GM19035 (cell line): ENCODE data around the gene DPT.

ENCODE experiments used
- ATAC-seq: cut with Tn5 transposase; IDR thresholded peaks from one replicate; pipeline ENCODE4 v1.9.1; 2021; ENCODE audit not compliant: unreplicated experiment

The DPT gene

DNA sequence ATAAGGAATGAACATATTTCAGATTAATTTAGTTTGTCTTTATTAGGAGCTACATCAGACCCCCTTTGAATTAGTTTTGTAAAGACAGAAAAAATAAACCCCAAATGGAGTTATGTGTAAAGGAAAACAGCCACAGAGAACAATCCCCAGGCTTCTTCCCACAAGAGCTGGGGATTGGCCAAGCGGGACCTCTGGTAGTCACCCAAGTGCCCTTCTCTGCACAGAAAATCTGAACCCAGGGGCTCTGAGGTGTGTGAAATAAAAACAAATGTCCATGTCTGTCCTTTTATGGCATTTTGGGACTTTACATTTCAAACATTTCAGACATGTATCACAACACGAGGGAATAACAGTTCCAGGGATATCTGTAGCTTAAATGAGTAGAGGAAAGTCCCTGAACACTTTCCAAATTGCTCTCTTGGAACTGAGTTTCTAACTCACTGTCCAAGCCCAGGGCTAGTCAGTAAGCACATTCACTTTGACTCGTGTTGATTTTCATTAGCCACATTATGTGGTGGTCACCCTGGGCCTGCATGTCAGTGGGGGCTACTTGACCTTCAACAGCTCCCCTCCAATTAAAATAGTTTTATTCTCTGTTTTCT lies 22.5 kb downstream of the DPT start:
- no peak for ATAC-seq

DNA sequence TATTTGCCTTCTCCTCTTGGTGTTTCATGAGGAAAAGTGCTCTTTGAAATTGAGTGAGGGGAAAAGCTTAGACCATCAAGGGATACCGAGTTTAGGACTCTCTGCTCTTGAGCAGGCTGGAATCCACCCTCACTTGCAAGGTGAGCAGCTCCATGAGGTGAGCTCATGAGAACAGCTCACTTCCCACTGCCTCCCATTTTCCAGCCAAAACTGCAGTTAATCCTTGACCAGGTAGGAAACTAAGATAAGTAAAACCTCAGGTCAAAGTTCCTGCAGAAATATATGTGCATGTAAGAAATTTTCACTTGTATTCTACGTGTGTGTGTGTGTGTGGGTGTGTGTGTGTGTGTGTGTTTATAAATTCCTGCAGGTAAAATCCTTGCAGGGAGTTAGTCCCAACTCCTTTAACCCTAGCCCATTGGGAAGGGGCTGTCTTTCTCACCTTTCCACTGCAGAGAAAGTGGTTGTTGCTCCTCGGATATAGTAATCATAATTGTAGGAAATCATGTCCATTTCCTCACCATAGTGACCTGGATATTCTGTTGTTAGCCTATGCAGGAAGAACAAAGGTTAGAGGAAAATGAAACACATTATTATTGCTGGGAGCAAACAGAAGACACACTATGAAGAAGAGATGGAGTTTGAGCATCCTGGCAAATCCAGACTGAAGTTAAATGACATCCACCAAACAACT lies 28.3 kb downstream of the DPT start:
- ATAC-seq = no peak

DNA sequence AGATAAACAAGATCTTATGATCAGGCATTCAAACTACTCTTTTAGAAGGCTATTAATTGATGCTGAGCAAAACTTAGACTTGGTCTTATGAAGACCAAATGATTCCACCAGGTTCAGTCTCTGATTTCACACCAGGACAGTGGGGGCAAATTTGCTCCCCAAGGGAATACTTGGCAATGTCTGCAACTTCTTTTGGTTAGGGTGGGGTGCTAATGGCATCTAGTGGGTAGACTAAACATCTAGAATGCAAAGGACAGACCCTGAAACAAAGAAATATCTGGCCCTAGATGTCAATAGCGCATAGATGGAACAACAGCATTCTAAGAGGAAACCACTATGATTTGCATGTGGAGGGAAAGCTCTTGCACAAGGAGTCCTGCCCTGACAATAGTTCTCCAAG lies 30.6 kb downstream of the DPT start:
- no peak for ATAC-seq

DNA sequence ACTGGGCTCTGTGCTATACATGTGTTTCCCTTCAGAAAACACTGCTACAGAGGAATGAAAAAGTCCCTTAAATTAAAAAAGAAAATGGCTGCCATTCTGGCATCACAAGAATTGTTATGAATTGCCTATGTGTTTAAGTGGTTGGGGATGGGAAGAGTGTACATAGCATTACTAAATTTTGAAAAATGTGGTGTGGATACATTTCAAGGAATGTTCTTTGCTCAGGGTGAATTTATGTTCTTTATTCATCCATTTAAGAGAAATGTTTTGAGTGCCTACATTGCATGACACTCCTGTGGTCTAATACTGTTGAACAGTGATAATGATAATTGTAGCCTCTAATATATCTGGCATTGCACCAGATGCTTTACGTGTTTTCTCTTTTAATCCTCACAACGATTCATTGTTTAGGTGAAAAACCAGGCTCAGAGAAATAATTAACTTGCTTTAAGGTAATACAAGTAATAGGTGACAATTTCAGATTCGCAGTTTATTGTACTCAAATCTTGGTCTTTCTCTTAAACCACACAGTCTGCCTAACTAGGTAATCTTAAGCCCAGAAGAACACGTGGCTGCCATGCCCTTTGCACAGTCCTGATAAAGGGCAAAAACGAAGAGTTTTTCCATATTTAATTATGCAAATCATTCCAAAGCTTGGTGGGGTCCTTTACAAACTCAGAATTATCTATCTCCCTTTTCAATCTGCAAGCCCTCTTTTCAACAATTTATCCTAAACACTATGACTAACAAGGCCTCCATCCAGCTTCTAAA lies 31.5 kb downstream of the DPT start:
- no peak for ATAC-seq

DNA sequence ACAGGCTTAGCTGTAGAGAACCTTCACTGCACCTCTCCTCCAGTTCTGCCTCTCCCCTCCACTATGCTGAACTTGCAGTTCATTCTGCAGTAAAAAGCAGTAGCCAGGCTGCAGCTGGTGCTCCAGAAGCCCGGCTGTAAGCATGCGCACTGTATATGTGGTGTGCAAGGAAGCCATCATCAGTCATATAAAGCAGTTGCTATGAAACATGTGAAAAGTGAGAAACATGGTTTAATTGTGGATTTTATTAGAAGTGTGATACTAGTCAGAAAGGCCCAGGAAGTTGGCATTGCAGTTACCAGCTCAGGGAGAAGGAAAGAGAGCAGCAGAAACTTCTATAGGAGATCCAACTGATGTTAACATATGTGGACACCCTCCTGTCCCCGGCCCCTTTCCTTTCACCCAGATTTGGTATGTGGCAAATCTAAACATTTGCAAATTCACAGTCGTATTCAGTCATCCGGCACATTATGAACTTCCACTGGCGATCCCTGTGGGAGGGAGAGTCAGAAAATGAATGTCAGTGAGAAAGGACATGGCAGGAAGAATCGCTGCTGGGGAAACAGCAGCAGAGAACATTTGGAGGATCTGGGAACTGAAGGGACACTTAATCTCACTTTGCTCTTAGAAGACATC lies 32.8 kb downstream of the DPT start:
- no peak for ATAC-seq

DNA sequence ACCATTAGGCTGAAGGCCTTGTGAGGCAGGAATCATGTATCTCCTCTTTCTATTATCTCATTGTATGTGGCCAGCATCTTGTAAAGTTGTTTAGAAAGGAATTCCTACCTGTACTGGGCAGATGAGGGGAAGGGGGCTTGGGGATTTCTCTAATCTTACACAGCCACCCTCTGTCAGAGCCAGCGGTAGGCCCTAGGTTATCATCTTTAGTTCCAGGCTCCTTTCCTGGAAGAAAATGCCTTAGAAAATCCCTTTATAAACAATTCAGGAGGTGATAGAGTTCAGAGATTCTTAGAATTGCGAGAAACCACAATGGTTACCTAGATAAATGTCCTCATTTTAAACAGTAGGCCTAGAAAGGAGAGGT lies 35.2 kb downstream of the DPT start:
- no peak for ATAC-seq

DNA sequence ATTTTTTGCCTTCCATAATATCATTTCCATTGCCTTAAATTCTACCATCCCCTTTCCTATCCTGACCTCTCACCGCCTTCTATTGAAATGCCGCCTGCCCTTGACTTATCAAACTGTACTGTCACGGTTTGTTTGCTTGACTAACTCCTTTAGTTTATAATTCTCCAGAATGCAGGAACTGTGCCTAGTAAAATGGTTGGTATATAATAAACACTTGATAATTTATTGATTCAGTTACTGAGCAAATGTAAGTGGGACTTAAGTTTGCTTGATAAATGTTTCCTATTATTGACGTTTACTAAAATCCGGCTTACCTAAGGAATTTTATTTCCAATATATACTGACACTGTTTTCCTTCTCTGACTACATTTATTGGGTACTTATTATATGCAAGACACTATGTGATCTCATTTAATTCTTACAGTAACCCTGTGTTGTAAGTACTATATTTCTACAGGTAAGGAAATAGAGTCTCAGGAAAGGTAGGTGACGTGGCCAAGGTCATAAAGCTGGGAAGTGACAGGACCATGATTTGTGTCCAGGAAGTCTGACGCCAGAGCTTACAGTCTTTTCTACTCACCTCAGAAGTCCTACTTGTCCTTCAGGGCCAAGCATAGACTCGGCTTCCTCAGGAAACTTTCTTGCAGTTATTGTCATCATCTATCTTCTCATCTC lies 35.7 kb downstream of the DPT start:
- ATAC-seq = no peak

DNA sequence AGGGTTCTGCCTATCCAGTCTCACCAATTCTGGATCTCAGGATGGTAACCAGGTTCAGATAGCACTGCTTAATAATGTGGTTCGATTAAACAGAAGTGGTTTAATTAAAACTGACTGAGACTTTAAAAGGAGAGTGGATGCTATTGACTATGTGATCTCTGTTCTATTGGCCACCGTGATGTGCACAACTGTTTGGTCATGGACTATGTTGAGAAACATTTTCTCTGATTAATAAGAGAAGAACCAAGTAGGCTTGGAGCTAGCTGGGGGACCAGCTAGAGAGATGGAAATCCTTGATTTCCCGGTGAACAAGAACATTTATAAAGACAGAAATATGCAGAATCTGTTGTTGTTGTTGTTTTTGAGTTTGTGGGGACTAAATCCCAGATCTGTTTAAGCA lies 36.5 kb downstream of the DPT start:
- ATAC-seq = no peak

DNA sequence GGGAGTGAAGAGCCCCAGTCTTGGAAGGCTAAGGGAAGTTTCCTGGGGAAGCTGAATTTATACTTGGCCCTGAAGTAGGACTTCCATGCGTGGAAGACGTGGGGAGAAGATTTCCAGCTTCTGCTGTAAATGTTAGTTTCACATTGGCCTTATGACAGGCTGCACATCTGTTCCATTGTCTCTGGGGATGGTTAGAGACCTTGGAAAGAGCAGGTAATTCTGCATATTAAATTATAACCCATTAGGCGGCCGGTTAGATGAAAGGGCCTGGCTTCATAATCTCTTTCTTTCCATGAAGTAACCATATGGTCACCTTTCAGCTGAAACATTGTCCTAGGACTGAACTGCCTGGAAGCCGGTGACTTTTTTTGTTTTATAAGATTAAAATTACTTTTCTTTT lies 37.5 kb downstream of the DPT start:
- ATAC-seq = no peak

DNA sequence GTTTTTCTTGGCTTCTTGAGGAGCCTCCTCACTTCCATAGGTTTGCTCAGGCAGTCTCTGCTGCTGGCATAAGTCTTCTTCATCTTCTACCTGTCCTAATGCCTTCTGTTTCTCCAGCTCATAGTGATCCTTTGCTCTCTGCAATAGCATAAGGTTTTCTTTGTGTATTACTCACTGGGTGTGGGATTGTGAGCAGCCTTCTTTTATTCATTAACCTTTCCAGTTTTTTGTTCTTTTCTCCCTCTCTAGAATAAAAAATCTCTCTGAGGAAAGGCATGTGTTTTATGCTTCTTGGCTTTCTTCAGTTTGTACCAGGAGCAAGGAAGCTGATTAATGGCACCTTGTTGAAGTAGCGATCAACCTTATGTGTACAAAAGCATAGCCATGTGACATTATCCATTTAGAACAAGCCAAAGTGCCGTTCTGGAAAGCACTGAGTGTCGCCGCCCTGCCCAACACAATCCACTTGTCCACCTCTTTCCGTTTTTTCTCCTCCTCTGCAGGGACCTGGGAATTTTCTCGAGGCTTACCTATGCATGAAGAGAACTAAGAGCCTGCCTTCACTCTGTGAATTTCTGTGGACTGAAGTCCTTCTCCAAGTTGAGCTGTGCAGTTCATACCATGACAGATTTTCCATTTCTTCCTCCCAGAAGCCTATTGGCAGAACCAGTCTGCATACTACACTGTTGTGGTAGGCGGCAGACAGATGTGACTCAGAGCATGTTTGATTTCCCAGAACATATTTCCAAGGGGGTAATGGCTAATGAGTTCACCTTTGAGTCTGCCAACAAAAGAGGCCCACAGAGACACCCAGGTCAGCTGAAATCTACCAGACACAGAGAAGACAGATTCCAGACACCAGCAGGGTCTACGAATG lies 39.0 kb downstream of the DPT start:
- ATAC-seq = no peak

DNA sequence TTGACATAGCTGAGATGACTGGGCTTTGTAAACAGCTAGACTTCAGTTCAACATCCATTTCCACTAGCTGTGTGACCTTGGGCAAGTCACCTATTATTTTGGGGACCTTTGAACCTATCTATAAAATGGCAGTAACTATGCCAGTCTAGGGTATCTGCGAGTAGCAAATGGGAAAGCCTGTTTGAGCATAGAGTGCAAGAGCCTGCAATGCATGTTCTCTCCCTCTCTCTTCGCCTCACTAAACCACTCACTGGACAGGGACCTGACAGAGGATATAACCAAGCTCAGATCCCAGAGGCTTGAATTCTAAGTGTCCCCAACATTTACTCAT lies 39.7 kb downstream of the DPT start:
- ATAC-seq = no peak

DNA sequence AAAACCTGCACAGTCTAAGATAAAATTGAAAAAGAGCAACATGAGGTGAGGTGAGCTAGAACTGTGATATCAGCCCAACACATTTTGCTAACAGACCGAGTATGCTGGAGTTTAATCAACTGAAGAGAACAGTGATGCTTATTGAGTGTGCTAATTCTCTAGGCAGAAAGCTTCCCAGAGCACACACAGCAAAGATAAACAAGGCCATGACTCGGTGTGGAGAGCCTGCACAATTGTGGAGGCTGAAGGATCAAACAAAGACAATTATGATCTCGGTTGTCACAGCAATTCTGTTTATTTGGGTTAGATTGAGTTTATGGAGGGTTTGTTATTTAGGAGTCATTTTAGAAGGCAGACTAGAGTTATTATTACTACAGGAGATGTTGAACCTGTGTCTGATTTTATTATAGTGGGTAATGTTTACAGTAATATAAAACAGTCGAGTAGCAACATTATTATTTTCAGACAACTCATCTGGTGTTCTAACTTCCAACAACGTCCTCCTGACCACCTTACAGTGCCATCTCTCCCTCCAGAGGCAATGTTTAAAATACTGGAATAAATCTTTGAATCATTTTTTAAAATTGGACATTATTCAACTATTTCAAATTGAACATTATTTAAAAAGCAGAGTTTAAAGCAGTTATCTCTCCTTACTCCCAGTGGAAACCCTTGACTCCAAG lies 40.2 kb downstream of the DPT start:
- ATAC-seq = no peak

DNA sequence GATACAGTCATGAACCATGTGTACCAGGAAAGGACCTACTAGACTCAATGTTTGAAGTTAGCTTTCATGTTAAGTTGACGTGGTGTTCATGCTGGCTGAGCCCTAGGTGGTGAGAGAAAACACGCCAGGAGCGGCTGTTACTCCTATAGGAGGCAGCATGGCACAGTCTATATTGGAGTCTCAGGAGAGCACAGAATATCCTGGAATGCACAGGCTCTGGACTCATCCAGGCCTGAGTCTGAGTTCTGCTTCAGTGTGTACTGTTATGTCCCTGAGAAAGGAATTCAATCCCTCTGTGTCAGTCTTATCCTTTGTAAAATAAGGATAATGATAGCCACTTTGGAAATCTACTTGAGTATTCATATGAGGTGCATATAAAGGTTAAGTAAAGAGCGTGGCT lies 41.2 kb downstream of the DPT start:
- no peak for ATAC-seq

DNA sequence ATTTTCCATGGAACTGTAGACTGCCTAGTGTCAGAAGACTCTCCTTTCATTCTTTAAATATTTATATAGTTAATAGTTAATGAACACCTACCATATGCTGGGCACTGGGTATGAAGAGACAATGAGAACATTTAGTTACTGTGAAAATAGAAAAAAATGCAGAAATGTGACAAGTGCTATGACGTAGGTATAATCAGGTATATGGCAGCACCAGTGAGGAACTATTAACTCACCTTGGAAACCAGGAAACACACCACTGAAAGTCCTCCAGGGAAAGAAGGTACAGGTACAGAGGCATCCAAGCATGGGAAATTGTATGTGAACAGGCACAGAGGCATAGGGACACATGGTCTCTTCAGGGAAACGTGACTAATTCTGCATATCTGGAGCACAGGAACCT lies 42.3 kb downstream of the DPT start:
- ATAC-seq = no peak

DNA sequence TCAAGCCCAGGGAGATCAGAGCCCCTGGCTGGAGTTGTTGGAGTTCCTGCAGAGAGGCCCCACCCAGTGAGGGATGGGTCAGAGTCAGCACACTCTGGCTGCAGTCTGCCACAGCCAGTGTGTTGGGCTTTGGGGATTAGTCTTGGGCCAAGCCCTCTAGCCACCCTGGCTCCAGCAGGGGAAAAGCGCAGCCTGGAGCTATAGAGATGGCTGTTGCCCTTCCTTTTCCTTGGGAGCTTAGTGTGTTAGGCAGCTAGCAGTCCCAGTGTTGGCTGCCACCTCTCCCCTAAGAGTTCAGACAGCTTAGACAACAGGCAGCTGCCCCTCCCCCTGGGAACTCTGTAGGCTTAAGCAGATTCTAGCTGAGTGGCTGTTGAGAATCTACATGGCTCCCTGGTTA lies 45.1 kb downstream of the DPT start:
- no peak for ATAC-seq

DNA sequence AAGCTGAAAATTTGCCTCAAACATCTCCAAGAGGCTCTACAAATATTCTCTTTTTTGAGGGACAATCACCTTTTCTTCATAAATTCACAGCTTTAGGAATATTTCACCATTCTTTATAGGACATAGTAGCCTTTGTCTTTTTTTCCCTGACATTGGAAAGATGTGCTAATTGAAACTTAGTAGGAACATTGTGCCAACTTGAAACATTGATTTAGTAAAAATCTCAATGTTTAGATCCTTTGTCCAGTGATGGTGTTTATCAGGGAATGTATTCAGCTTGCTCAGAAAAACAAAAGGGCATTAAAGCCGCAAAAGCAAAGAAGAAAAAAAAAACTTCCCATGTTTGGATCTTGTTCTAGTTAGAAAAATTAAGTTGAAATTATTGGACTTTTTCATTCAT lies 52.1 kb downstream of the DPT start:
- no peak for ATAC-seq

DNA sequence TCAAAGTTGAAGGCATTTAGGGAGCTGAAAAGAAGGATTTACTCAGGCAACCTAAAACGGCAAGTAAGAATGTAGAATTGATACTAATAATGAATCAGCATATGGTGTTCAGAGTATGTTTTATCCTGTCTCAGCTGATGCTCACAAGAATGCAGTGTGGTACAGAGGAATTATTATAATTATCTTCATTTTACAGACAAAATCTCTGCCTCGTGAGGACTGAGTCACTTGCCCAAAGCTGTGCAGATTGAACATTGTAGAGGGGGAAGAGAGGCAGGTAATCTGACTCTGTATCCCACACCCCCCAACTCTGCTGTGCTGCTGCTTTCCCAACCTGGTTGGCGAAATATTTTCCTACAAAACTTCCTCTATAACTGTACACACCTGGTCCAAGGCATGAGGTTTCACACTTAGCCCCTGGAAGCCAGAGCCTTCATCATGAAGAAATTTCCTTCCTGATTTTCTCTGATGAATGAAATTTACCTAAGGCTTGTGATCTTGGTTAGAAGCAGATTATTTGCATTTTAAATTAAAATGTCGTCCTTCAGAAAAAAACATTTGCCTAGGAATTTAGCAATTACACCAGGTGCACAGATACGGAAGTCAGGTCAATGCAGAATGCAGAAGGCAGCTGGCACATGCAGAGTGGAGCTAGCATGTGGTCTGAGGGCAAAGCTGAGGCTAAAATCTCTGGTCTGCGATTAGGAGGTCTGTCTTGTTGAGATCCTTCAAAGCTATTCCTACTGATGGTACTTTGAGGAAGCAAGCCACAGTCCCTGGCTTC lies 52.8 kb downstream of the DPT start:
- no peak for ATAC-seq

DNA sequence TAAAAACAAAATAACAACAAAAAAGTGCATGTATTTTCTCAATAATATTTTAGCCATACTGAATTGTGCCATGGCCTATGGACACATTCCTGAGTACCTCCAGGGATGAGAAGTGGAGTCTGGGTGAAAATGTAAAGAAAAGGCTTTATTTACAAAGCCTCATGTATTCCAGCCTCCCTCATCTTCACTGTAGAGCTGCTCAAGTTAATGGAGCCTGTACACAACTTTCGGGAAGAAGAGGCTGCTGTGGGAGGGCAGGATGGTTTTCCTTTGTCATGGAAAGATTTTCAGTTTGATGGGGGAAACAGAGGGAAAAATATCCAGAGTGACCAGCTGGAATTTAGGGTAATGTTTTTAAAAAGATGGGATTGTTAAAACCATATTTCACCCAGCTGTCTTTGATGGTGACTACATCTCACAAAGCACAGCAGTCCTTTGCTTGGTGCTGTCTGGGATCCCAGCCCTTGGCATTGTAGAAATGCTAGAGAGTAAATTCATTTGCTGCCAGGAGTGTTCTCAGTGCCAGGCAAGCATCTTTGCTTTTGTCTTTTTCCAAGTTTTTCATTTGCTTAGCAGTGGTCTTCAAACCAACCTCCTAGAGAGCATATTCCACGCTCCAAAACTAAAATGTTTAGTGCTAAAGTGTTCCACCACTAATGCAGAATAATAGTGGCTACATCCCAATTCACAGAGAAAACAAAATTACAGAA lies 54.9 kb downstream of the DPT start:
- no peak for ATAC-seq

DNA sequence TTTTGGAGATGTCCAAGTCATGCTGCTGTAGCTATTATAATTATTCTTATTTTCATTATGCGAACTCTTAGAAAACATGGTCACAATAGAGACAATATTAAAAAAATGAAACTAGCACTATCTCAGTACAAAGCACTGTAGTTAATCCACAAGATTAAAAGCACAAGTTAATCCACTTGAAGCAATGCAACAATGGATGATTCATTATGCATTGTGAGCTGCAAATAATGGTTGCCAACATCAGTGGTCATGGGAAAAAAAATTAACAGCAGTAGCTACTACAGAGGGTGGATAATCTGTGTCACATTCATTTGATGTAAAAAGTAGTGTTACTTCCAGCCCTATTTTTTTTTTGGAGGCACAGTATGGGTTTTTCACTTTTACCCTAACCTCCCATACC lies 56.7 kb downstream of the DPT start:
- ATAC-seq = no peak
